NB4 (cell line): ENCODE data around the gene GALNT2.

Experiments
- CTCF ChIP-seq: IDR thresholded peaks from one replicate; pipeline ENCODE4 v1.5.1; 2012; ENCODE audit warnings: low read depth, low read length
- POLR2A ChIP-seq: IDR thresholded peaks from 2 replicates; pipeline ENCODE4 v1.6.1; 2011; ENCODE audit warnings: mild to moderate bottlenecking; ENCODE audit not compliant: insufficient read length; ENCODE audit errors: extremely low read depth

GRCh38 chr1:230113593-230114236 is 46.7 kb downstream of the GALNT2 start:
- TF ChIP-seq CTCF (no peak), POLR2A (no peak)
